Gastroesophageal sphincter (tissue), 4 donors: ENCODE measurements around the gene RFTN1. TPM values are rescaled to one million over a fixed set of nuclear protein-coding genes. Genes with fewer than 3 reads are reported as not detected.

Experiments used
- ATAC-seq: fragments of 150-250 bp; one replicate; pipeline ENCODE4 v1.9.1; 2016; ENCODE audit warnings: mild to moderate bottlenecking, moderate library complexity
- H3K27ac ChIP-seq, 4 donors: fragments of 200-600 bp; sonication (generic) in 3 of 4; 1 replicate in 3 of 4; 2 replicates in 1 of 4; pipeline ENCODE4 v1.5.1; 2016 to 2019
- H3K27me3 ChIP-seq: fragments of 200-600 bp; sonication (generic); one replicate; pipeline ENCODE4 v1.5.1; 2019
- H3K36me3 ChIP-seq, 2 donors: fragments of 200-600 bp; sonication (generic); one replicate each; pipeline ENCODE4 v1.5.1; 2019; ENCODE audit warnings: control low read depth in 1 of 2
- H3K4me1 ChIP-seq, 3 donors: fragments of 200-600 bp; sonication (generic); 1 replicate in 2 of 3; 2 replicates in 1 of 3; pipeline ENCODE4 v1.5.1; 2016 to 2019; ENCODE audit warnings: control low read depth in 2 of 3
- H3K4me3 ChIP-seq, 2 donors: fragments of 200-600 bp; sonication (generic); one replicate each; pipeline ENCODE4 v1.5.1; 2019; ENCODE audit warnings: mild to moderate bottlenecking in 1 of 2, moderate library complexity in 1 of 2
- H3K9me3 ChIP-seq, 3 donors: fragments of 200-600 bp; sonication (generic); one replicate each; pipeline ENCODE4 v1.5.1; 2017 to 2019; ENCODE audit warnings: control low read depth in 2 of 3
- EP300 ChIP-seq: sonication (generic); formaldehyde crosslinking; IDR thresholded peaks from one replicate; pipeline ENCODE4 v1.6.1; 2017; ENCODE audit warnings: antibody characterized with exemption, mild to moderate bottlenecking
- POLR2A ChIP-seq, 2 donors: fragments of 450-650 bp; IDR thresholded peaks; one replicate each; pipeline ENCODE4 v1.6.1; 2017; ENCODE audit warnings: antibody characterized with exemption in 2 of 2, mild to moderate bottlenecking in 2 of 2, moderate library complexity in 1 of 2
- POLR2AphosphoS5 ChIP-seq: sonication (generic); formaldehyde crosslinking; IDR thresholded peaks from one replicate; pipeline ENCODE4 v1.6.1; 2017; ENCODE audit warnings: antibody characterized with exemption
- WGBS, 2 donors: methylation state at CpG; one replicate each; pipeline ENCODE4 v1.1.5; 2018; ENCODE audit warnings: low coverage in 1 of 2; 5-methylcytosine and 5-hydroxymethylcytosine counted together
- total RNA-seq, 4 donors: library from RNA; depleted of rRNA; stranded (reverse); fragments of >200 nt; gene quantifications; one replicate each; pipeline ENCODE4 v1.1.0, GENCODE V29; 2016
- TF ChIP-seq, protein P1 (sequence below), 4 experiments: fragments of 200-600 bp in 2 of 4; fragments of 450-650 bp in 2 of 4; sonication (generic) in 1 of 4; IDR thresholded peaks; one replicate each; pipeline ENCODE4 v1.5.1; 2017 to 2019; ENCODE audit warnings: antibody characterized with exemption in 4 of 4, mild to moderate bottlenecking in 2 of 4, moderate library complexity in 2 of 4

The RFTN1 gene
- total RNA-seq, 4 donors from 2014 or later = 30.6 to 110 (median 68.2) TPM

DNA sequence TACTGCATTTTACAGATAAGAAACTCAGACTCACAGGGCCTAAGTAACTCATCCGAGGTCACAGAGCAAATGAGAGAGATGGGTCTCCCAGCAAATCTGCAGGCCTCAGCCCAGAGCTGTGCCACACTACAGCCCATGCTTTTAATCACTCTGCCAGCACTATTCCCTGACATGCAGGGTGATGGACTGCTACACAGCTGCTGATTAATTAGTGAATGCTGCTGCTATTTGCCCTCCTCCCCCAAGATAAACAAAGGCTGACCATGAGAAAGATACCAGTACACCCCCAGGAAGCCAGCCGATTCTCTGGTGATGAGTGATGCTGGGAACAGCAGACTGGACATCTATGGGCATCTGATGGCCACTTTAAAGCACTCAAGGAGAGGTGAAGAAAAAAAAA is 39.3 kb downstream of the RFTN1 start:
- Histone ChIP-seq H3K9me3 (peaks cover 0 to 10% (median 0%) of the 10 kb centered on the region in 3 donors), H3K4me1 (peaks cover 4 to 43% (median 12%) of the 10 kb centered on the region in 3 donors), H3K27me3 (no peaks in the 10 kb centered on the region), H3K27ac (peak overlapping the region in 3 of 4 donors; percentile 2 to 70 (median 67)), H3K4me3 (no peak overlapping the region), H3K36me3 (peaks cover 0 to 5% of the 10 kb centered on the region in 2 donors)
- no peak for ATAC-seq
- TF ChIP-seq POLR2AphosphoS5 = no peak
- TF ChIP-seq, protein P1, sequence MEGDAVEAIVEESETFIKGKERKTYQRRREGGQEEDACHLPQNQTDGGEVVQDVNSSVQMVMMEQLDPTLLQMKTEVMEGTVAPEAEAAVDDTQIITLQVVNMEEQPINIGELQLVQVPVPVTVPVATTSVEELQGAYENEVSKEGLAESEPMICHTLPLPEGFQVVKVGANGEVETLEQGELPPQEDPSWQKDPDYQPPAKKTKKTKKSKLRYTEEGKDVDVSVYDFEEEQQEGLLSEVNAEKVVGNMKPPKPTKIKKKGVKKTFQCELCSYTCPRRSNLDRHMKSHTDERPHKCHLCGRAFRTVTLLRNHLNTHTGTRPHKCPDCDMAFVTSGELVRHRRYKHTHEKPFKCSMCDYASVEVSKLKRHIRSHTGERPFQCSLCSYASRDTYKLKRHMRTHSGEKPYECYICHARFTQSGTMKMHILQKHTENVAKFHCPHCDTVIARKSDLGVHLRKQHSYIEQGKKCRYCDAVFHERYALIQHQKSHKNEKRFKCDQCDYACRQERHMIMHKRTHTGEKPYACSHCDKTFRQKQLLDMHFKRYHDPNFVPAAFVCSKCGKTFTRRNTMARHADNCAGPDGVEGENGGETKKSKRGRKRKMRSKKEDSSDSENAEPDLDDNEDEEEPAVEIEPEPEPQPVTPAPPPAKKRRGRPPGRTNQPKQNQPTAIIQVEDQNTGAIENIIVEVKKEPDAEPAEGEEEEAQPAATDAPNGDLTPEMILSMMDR (IDR thresholded peaks at IDR 0.05) = no peak
- no peak for TF ChIP-seq POLR2A (IDR thresholded peaks at IDR 0.05)
- TF ChIP-seq EP300 = no peak
- 29 to 42% methylated on average over 2 of the region's 2 CpGs for whole genome bisulfite sequencing, 2 donors

- WGBS, 2 donors = 55 to 66% methylated on average over 5 to 8 of the region's 8 CpGs
- H3K4me1 ChIP-seq = peaks cover 8 to 57% (median 13%) of the 10 kb centered on the region in 3 donors
Observed at GRCh38 chr3:16472593-16472992, 40.9 kb downstream of the RFTN1 start.

DNA sequence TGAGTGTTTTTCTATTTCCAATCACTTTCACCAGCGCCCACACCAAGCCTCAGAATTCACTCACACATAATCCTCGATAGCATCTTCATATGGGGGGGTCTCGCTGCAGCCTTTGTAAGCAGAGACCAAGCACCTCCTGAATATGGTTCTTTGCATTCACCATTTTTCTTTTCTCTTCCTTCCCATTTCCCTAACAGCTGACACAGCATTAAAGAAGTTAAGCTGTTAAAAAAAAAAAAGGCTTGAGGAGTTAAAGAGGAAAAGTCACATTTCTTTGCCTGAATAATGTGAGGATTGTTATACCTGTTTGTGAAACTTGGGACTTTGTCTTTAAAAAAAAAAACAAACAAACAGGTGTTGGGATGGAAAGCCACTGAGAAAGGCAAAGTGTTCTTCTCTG is 41.6 kb downstream of the RFTN1 start:
- peaks cover 0 to 10% (median 0%) of the 10 kb centered on the region in 3 donors for H3K9me3 ChIP-seq
- no peak for ATAC-seq
- TF ChIP-seq EP300 (no peak), POLR2AphosphoS5 (no peak), POLR2A (IDR thresholded peaks at IDR 0.05) (no peak)
- TF ChIP-seq, protein P1 (IDR thresholded peaks at IDR 0.05) = no peak
- H3K4me3 ChIP-seq = no peak overlapping the region
- H3K27me3 ChIP-seq = no peaks in the 10 kb centered on the region
- 86 to 100% methylated on average over 3 of the region's 3 CpGs for WGBS, 2 donors
- H3K36me3 ChIP-seq = peaks cover 0 to 5% of the 10 kb centered on the region in 2 donors
- peak overlapping the region in 2 of 4 donors; percentile 16 to 67 for H3K27ac ChIP-seq
- peaks cover 8 to 55% (median 14%) of the 10 kb centered on the region in 3 donors for H3K4me1 ChIP-seq

More at GRCh38 chr3:16472593-16472992, 40.9 kb downstream of the RFTN1 start:
- peak overlapping the region in 3 of 4 donors; percentile 16 to 67 (median 67) for H3K27ac ChIP-seq
- no peak for TF ChIP-seq POLR2AphosphoS5
- TF ChIP-seq EP300 = no peak
- TF ChIP-seq POLR2A (IDR thresholded peaks at IDR 0.05) = no peak
- TF ChIP-seq, protein P1 (IDR thresholded peaks at IDR 0.05) = no peak
- H3K36me3 ChIP-seq = peaks cover 0 to 5% of the 10 kb centered on the region in 2 donors
- no peaks in the 10 kb centered on the region for H3K27me3 ChIP-seq
- H3K4me3 ChIP-seq = no peak overlapping the region
- peaks cover 0 to 10% (median 0%) of the 10 kb centered on the region in 3 donors for H3K9me3 ChIP-seq
- peak; percentile 69 for ATAC-seq

DNA sequence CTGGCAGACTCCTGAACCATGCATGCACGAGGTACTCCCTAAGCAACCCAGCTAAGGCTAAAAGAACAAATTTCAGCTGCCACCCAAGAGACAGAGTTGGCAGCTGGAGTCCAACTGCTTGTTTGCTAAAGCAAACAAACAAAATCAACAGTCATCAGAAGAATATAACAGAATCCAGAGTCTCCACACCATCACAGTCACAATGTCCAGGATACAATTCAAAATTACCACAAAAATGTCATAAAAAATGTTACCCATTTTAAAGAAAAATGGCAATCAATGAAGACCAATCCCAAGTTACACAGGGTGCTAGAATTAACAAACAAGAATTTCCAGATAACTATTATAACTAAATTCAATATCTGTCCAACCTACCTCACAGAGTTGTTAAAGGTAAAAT is 42.9 kb downstream of the RFTN1 start:
- H3K27me3 ChIP-seq = no peaks in the 10 kb centered on the region
- peaks cover 0 to 5% of the 10 kb centered on the region in 2 donors for H3K36me3 ChIP-seq
- no peak overlapping the region for H3K27ac ChIP-seq
- no peak overlapping the region for H3K4me3 ChIP-seq
- H3K9me3 ChIP-seq = peaks cover 0 to 10% (median 0%) of the 10 kb centered on the region in 3 donors
- 73% methylated on average over 1 of the region's 1 CpG; no CpG with 5 or more reads in 1 of the 2 donors for WGBS, 2 donors
- H3K4me1 ChIP-seq = peaks cover 8 to 56% (median 14%) of the 10 kb centered on the region in 3 donors
- ATAC-seq = no peak
- no peak for TF ChIP-seq POLR2A (IDR thresholded peaks at IDR 0.05)
- TF ChIP-seq EP300 = no peak
- TF ChIP-seq POLR2AphosphoS5 = no peak
- TF ChIP-seq, protein P1 (IDR thresholded peaks at IDR 0.05) = no peak
